Measurements from ENCODE around the gene PRICKLE2.

DNA sequence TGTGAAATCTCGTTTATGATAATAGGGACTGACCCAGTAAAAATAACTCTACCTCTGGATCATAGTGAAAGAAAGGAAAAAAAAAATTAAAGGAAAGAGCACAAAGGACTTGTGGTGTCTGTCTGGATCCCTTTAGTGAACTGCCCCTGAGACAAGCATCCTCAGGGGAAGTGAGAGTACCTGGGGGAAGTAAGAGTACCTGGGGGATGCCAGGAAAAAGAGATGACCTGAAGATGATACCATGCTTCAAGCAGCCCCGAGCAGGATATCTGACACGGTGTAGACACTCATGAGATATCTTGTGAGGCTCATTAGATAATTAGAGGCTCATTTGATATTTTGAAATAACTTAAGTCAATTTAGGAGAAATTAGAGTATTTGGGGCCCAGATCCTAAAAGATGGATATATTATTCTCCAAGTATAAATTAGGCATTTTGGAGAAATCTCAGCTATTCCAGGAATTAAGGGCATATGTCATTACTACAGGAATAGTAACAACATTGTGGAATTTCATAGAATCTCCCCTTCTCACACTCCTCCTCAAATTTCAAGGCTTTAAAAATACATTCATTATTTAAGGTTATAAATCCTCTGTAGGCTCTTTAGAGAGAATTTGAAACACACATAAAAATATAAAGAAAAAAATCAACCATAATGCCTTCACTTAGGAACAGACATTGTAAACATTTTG lies 165.6 kb downstream of the PRICKLE2 start:
- TF ChIP-seq, protein P1, sequence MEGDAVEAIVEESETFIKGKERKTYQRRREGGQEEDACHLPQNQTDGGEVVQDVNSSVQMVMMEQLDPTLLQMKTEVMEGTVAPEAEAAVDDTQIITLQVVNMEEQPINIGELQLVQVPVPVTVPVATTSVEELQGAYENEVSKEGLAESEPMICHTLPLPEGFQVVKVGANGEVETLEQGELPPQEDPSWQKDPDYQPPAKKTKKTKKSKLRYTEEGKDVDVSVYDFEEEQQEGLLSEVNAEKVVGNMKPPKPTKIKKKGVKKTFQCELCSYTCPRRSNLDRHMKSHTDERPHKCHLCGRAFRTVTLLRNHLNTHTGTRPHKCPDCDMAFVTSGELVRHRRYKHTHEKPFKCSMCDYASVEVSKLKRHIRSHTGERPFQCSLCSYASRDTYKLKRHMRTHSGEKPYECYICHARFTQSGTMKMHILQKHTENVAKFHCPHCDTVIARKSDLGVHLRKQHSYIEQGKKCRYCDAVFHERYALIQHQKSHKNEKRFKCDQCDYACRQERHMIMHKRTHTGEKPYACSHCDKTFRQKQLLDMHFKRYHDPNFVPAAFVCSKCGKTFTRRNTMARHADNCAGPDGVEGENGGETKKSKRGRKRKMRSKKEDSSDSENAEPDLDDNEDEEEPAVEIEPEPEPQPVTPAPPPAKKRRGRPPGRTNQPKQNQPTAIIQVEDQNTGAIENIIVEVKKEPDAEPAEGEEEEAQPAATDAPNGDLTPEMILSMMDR (IDR thresholded peaks at IDR 0.05) = no peak
- no peak for TF ChIP-seq POLR2A (IDR thresholded peaks at IDR 0.05)

Measured in testis (tissue), 2 donors.